Parathyroid adenoma (tissue), 2 donors: ENCODE data around the gene LRCH1.

Experiments used
- H2AFZ ChIP-seq: fragments of 300-600 bp; sonication (generic); one replicate; pipeline ENCODE4 v1.7.0; 2017; ENCODE audit warnings: antibody characterized with exemption, mild to moderate bottlenecking
- H3K27ac ChIP-seq: fragments of 300-600 bp; sonication (generic); one replicate; pipeline ENCODE4 v1.7.0; 2017
- H3K27me3 ChIP-seq: fragments of 300-600 bp; sonication (generic); one replicate; pipeline ENCODE4 v1.7.0; 2017; ENCODE audit warnings: low read length; ENCODE audit not compliant: control insufficient read depth, insufficient read depth
- H3K36me3 ChIP-seq: fragments of 300-600 bp; sonication (generic); one replicate; pipeline ENCODE4 v1.7.0; 2017; ENCODE audit warnings: low read length; ENCODE audit not compliant: control insufficient read depth, insufficient read depth
- H3K4me1 ChIP-seq: fragments of 300-600 bp; sonication (generic); one replicate; pipeline ENCODE4 v1.7.0; 2017; ENCODE audit warnings: control low read depth
- H3K4me2 ChIP-seq: fragments of 300-600 bp; sonication (generic); one replicate; pipeline ENCODE4 v1.7.0; 2017; ENCODE audit warnings: low read length
- H3K4me3 ChIP-seq: fragments of 300-600 bp; sonication (generic); one replicate; pipeline ENCODE4 v1.7.0; 2017; ENCODE audit warnings: low read depth, low read length
- H3K79me2 ChIP-seq: fragments of 300-600 bp; sonication (generic); one replicate; pipeline ENCODE4 v1.7.0; 2017; ENCODE audit warnings: control low read depth
- H3K9ac ChIP-seq: fragments of 300-600 bp; sonication (generic); one replicate; pipeline ENCODE4 v1.7.0; 2017; ENCODE audit warnings: mild to moderate bottlenecking
- H3K9me3 ChIP-seq: fragments of 300-600 bp; sonication (generic); one replicate; pipeline ENCODE4 v1.7.0; 2017; ENCODE audit warnings: low read length; ENCODE audit not compliant: control insufficient read depth
- CTCF ChIP-seq: fragments of 300-600 bp; sonication (generic); IDR thresholded peaks from one replicate; pipeline ENCODE4 v1.7.0; 2017; ENCODE audit warnings: antibody characterized with exemption, mild to moderate bottlenecking
- donor health status: primary hyperparathyroidism.

LRCH1 gene

GRCh38 chr13:46594374-46595078 is 41.6 kb downstream of the LRCH1 start:
- Histone ChIP-seq H3K36me3 (no peaks in the 10 kb centered on the region), H3K9me3 (no peaks in the 10 kb centered on the region), H3K4me3 (no peak overlapping the region), H3K4me1 (peaks cover 2% of the 10 kb centered on the region), H2AFZ (no peak overlapping the region), H3K27me3 (no peaks in the 10 kb centered on the region), H3K4me2 (no peak overlapping the region), H3K27ac (no peak overlapping the region), H3K79me2 (peaks cover 20% of the 10 kb centered on the region), H3K9ac (no peak overlapping the region)
- no peak for TF ChIP-seq CTCF

- peak overlapping the region; percentile 29 for H3K27ac ChIP-seq
- H3K79me2 ChIP-seq: peaks cover 17% of the 10 kb centered on the region
- peaks cover 2% of the 10 kb centered on the region for H3K4me1 ChIP-seq
- TF ChIP-seq CTCF: no peak
- no peak overlapping the region for H3K4me3 ChIP-seq
- H3K27me3 ChIP-seq: no peaks in the 10 kb centered on the region
- H3K9ac ChIP-seq: no peak overlapping the region
- no peak overlapping the region for H2AFZ ChIP-seq
- H3K9me3 ChIP-seq: no peaks in the 10 kb centered on the region
- H3K4me2 ChIP-seq: no peak overlapping the region
- no peaks in the 10 kb centered on the region for H3K36me3 ChIP-seq
Measured at GRCh38 chr13:46595136-46595884, 42.3 kb downstream of the LRCH1 start.

GRCh38 chr13:46595885-46596275 is 42.9 kb downstream of the LRCH1 start:
- Histone ChIP-seq H2AFZ (no peak overlapping the region), H3K36me3 (no peaks in the 10 kb centered on the region), H3K27me3 (no peaks in the 10 kb centered on the region), H3K4me3 (no peak overlapping the region), H3K79me2 (peaks cover 18% of the 10 kb centered on the region), H3K4me1 (peaks cover 4% of the 10 kb centered on the region), H3K9me3 (no peaks in the 10 kb centered on the region), H3K9ac (no peak overlapping the region), H3K4me2 (no peak overlapping the region), H3K27ac (peak overlapping the region; percentile 29)
- TF ChIP-seq CTCF: no peak

GRCh38 chr13:46596466-46596865 is 43.5 kb downstream of the LRCH1 start:
- no peaks in the 10 kb centered on the region for H3K27me3 ChIP-seq

More at GRCh38 chr13:46596466-46596865, 43.5 kb downstream of the LRCH1 start:
- H3K9me3 ChIP-seq: no peaks in the 10 kb centered on the region
- H3K79me2 ChIP-seq: peaks cover 18% of the 10 kb centered on the region
- H2AFZ ChIP-seq: no peak overlapping the region
- H3K36me3 ChIP-seq: no peaks in the 10 kb centered on the region
- no peak overlapping the region for H3K4me3 ChIP-seq
- H3K4me1 ChIP-seq: peaks cover 5% of the 10 kb centered on the region
- H3K27ac ChIP-seq: peak overlapping the region; percentile 29
- no peak overlapping the region for H3K4me2 ChIP-seq
- no peak overlapping the region for H3K9ac ChIP-seq
- TF ChIP-seq CTCF: no peak
